Prostate gland (tissue), 2 donors: Measurements from ENCODE around the gene KCNH3. TPM values are rescaled to one million over a fixed set of nuclear protein-coding genes. Genes with fewer than 3 reads are reported as not detected.

Experiments
- DNase-seq: peaks from one replicate; pipeline ENCODE4 v3.0.0-alpha.2; 2019; ENCODE audit warnings: low spot score
- H3K27ac ChIP-seq, 2 donors: fragments of 200-600 bp; sonication (generic); 2 replicates each; pipeline ENCODE4 v1.5.1; 2017 to 2019
- H3K27me3 ChIP-seq: fragments of 200-600 bp; sonication (generic); replicated peaks from 2 replicates; pipeline ENCODE4 v1.5.1; 2019; ENCODE audit not compliant: insufficient read depth
- H3K36me3 ChIP-seq, 2 donors: fragments of 200-600 bp; sonication (generic); 1 replicate in 1 of 2; 2 replicates in 1 of 2; pipeline versions ENCODE4 v1.5.1 to v1.8.1; 2017 to 2019
- H3K4me1 ChIP-seq: fragments of 200-600 bp; sonication (generic); replicated peaks from 2 replicates; pipeline ENCODE4 v1.5.1; 2019
- H3K4me3 ChIP-seq, 2 donors: fragments of 200-600 bp; sonication (generic); 2 replicates each; pipeline ENCODE4 v1.5.1; 2017 to 2019
- H3K9me3 ChIP-seq: fragments of 200-600 bp; sonication (generic); 2 replicates; pipeline ENCODE4 v1.5.1; 2017
- POLR2A ChIP-seq: fragments of 450-650 bp; IDR thresholded peaks from one replicate; pipeline ENCODE4 v1.6.1; 2016; ENCODE audit warnings: antibody characterized with exemption, mild to moderate bottlenecking
- POLR2AphosphoS5 ChIP-seq: sonication (generic); formaldehyde crosslinking; IDR thresholded peaks from one replicate; pipeline ENCODE4 v1.6.1; 2017; ENCODE audit warnings: antibody characterized with exemption
- WGBS: methylation state at CpG from one replicate; pipeline ENCODE4 v1.1.5; 2018; 5-methylcytosine and 5-hydroxymethylcytosine counted together
- intact Hi-C: fragments of 100-400 bp; cut with DNase I; formaldehyde crosslinking; loops from one replicate; pipeline ENCODE4 v1.14.2; 2022
- total RNA-seq, 2 donors: library from RNA; depleted of rRNA; stranded (reverse); fragments of >200 nt; gene quantifications; one replicate each; pipeline ENCODE4 v1.1.0, GENCODE V29; 2016
- TF ChIP-seq, protein P1 (sequence below), 4 experiments: fragments of 200-600 bp in 2 of 4; fragments of 450-650 bp in 2 of 4; sonication (generic) in 2 of 4; IDR thresholded peaks; 1 replicate in 3 of 4; 2 replicates in 1 of 4; pipeline ENCODE4 v1.5.1; 2016 to 2019; ENCODE audit warnings: antibody characterized with exemption in 4 of 4, mild to moderate bottlenecking in 2 of 4, moderate library complexity in 2 of 4

KCNH3 gene
- total RNA-seq, 2 donors from 2014 or later, result 1.8 to 2.2 TPM

GRCh38 chr12:49552899-49553298, 14.1 kb downstream of the KCNH3 start:
- H3K36me3 ChIP-seq, result peaks cover 0 to 8% of the 10 kb centered on the region in 2 donors
- intact Hi-C loops, result no loop called here
- H3K9me3 ChIP-seq, result no peaks in the 10 kb centered on the region
- 85% methylated on average over 8 of the region's 8 CpGs for WGBS
- DNase-seq, result no peak
- no peak overlapping the region for H3K4me3 ChIP-seq
- H3K27ac ChIP-seq, result no peak overlapping the region
- H3K27me3 ChIP-seq, result no peaks in the 10 kb centered on the region
- H3K4me1 ChIP-seq, result no peaks in the 10 kb centered on the region
- TF ChIP-seq POLR2AphosphoS5 (no peak), POLR2A (no peak)
- TF ChIP-seq, protein P1, sequence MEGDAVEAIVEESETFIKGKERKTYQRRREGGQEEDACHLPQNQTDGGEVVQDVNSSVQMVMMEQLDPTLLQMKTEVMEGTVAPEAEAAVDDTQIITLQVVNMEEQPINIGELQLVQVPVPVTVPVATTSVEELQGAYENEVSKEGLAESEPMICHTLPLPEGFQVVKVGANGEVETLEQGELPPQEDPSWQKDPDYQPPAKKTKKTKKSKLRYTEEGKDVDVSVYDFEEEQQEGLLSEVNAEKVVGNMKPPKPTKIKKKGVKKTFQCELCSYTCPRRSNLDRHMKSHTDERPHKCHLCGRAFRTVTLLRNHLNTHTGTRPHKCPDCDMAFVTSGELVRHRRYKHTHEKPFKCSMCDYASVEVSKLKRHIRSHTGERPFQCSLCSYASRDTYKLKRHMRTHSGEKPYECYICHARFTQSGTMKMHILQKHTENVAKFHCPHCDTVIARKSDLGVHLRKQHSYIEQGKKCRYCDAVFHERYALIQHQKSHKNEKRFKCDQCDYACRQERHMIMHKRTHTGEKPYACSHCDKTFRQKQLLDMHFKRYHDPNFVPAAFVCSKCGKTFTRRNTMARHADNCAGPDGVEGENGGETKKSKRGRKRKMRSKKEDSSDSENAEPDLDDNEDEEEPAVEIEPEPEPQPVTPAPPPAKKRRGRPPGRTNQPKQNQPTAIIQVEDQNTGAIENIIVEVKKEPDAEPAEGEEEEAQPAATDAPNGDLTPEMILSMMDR (IDR thresholded peaks at IDR 0.05), result no peak

DNA sequence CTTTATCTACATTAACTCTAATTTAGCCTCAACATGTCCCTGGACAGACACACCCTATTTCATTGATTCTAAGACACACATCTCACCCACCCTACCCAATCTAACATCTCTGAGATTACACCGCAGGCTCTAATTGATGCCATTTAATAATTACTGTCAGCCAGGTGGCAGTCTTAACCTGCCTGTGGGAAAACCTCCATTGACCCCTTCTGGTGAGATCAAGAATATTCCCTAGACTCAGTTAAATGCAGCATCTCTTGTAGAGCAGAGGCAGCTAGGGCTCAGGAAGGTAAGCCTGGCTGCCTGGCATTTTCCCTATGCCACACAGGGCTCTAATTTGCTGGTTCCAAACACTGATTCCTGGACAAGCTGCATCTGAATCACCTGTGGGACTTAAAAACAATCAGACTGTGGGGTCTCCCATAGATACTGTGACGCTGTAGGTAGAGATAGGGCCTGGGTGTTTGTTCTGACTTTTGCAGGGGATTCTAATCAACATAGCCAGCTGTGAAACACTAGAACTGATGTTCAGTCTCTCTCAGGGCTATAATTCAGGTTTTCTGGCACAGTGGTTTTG, 14.8 kb downstream of the KCNH3 start:
- TF ChIP-seq POLR2AphosphoS5, result no peak
- TF ChIP-seq, protein P1 (IDR thresholded peaks at IDR 0.05), result peak in 3 of 4 experiments; percentile 11 to 56 (median 52)
- TF ChIP-seq POLR2A, result no peak

GRCh38 chr12:49554266-49554665, 15.4 kb downstream of the KCNH3 start:
- intact Hi-C loops, result no loop called here
- TF ChIP-seq POLR2A (no peak), POLR2AphosphoS5 (no peak)
- TF ChIP-seq, protein P1 (IDR thresholded peaks at IDR 0.05), result no peak
- Histone ChIP-seq H3K4me1 (no peaks in the 10 kb centered on the region), H3K27me3 (no peaks in the 10 kb centered on the region), H3K4me3 (no peak overlapping the region), H3K9me3 (no peaks in the 10 kb centered on the region), H3K27ac (no peak overlapping the region), H3K36me3 (peaks cover 7 to 10% of the 10 kb centered on the region in 2 donors)
- no peak for DNase-seq
- 82% methylated on average over 15 of the region's 15 CpGs for WGBS

More for the DNA sequence above, 14.8 kb downstream of the KCNH3 start:
- no peaks in the 10 kb centered on the region for H3K27me3 ChIP-seq
- 65% methylated on average over 2 of the region's 2 CpGs for WGBS
- DNase-seq, result no peak
- H3K36me3 ChIP-seq, result peaks cover 3 to 9% of the 10 kb centered on the region in 2 donors
- no peaks in the 10 kb centered on the region for H3K9me3 ChIP-seq
- H3K4me1 ChIP-seq, result no peaks in the 10 kb centered on the region
- no peak overlapping the region for H3K27ac ChIP-seq
- H3K4me3 ChIP-seq, result no peak overlapping the region
- intact Hi-C loops, result no loop called here

GRCh38 chr12:49555631-49556390, 17.0 kb downstream of the KCNH3 start:
- WGBS, result 81% methylated on average over 18 of the region's 18 CpGs
- TF ChIP-seq, protein P1 (IDR thresholded peaks at IDR 0.05), result no peak
- no peak for TF ChIP-seq POLR2A
- TF ChIP-seq POLR2AphosphoS5, result no peak
- no peaks in the 10 kb centered on the region for H3K9me3 ChIP-seq
- H3K27ac ChIP-seq, result no peak overlapping the region
- peaks cover 12 to 18% of the 10 kb centered on the region in 2 donors for H3K36me3 ChIP-seq
- H3K27me3 ChIP-seq, result no peaks in the 10 kb centered on the region
- no peaks in the 10 kb centered on the region for H3K4me1 ChIP-seq
- H3K4me3 ChIP-seq, result no peak overlapping the region
- intact Hi-C loops, result no loop called here
- no peak for DNase-seq
